Activated CD8-positive, alpha-beta memory T cell treated with anti-CD3 and anti-CD28 coated beads for 48 hours (primary cell): ENCODE measurements around the gene FOXO3.

Experiments used
- DNase-seq, 3 experiments: peaks; one replicate each; pipeline ENCODE4 v3.0.0-alpha.2; 2020; ENCODE audit warnings: low read depth in 2 of 3, low spot score in 2 of 3

Gene FOXO3

DNA sequence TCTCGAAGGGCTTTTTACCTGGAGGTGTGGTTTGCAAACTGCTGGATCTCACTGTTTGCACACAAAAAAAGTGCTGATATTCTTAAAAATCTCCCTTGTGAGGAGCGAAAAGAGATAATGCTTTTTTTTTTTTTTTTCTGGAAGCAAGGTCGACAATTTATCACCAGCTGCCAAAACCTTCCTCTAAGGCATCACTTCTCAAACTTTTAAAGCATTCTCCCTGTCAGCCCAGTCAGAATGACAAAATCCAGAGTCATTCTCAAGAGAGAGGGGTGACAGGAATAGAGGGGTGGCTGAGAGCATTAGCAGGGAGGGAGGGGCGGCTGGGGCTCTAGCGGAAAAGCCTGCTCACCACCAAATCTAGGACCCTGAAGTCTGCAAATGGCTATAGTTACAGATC, 150.4 kb downstream of the FOXO3 start:
- DNase-seq, result no peak

- no peak for DNase-seq
Measured at GRCh38 chr6:108711826-108712225, 151.1 kb downstream of the FOXO3 start.

DNA sequence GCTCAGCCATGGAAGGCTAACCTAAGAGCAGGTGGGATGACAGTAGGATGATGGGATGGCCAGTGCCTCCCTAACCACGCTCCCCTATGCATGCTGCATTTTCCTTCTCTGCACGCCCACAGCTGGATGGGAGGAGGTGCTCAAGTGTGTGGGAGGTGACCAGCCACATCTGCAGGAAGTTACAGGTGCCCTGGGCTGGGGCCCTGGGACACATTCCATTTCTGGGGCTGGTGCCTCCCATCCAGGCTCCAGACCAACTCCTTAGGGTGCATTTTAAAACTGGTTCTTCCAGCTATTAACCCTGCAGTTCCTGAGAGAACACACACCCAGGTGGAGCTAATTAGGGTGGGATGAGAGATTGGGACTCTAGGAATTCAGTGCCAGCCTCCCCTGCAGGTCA, 152.2 kb downstream of the FOXO3 start:
- no peak for DNase-seq

DNA sequence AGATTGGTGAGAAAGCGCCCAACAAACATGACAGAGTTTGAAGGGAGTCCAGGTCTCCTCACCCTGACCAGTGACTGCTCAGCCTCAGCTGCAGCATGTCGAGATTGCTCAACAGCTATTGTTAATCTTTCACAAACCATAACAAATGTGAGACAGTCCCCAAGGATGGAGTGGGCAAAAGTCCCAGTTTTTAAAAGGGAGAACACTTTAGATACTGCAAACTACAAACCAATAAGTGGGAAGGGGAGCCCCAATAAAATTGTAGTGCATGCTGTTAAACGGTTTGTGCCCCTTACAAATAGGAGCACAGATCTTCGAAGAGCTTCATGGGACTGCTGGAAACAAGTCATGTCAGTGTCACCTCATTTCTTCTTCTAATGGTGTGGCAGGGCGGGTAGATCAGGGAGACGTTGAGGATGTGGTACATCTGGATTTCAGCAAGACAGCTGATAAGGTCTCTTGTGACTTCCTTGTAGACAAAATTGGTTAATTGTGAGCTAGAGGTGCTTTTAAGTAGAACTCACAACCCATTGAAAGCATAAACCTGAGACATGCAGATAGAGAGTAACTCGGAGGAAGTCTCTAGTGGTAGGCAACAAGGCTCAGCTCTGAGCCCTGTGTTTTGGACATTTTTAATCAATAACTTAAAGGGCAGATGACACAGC, 153.5 kb downstream of the FOXO3 start:
- DNase-seq, result no peak

DNA sequence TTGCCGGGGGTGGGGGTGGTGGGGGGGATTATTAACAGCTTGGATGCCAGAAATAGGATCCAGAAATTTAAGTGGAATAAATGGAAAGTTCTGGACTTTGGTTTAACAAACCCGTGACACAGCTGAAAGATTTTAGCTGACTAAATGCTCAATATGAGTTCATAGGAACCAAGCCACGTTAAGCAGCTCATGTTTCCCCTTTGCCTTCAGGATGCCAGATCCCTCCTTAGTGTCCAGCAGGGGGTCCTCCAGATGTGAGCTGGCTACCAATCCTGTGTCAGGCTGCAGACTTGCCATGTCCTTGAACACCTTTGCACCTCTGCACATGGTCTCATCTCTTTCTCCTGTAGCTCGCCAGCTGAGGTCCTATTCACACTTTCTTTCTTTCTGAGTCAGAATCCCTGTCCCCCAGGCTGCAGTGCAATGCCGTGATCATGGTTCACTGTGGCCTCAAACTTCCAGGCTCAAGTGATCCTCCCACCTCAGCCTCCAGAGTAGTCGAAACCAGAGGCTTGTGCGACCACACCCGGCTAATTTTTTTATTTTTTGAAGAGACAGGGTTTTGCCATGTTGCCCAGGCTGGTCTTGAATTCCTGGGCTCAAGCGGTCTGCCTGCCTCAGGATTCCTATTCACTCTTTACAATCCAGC, 154.2 kb downstream of the FOXO3 start:
- DNase-seq, result no peak

DNA sequence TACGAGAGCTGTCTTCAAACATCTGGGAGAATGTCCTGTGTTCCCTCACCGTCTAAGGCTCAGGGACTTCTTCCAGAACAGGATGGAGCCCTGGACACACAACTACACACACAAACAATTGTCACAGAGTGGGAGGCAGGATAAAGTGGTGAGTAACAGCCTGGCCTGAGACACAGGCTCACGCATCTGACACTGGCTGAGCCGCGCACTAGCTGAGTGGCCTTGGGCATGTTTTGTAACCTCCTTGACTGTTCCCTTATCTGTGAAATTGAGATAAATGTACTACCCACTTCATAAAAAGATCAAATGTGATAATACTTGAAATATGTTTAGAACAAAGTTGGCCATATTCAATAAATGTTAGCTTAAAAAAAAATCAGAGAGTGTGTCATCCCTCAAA, 155.1 kb downstream of the FOXO3 start:
- DNase-seq, result no peak

GRCh38 chr6:108716801-108717791, 156.4 kb downstream of the FOXO3 start:
- no peak for DNase-seq

DNA sequence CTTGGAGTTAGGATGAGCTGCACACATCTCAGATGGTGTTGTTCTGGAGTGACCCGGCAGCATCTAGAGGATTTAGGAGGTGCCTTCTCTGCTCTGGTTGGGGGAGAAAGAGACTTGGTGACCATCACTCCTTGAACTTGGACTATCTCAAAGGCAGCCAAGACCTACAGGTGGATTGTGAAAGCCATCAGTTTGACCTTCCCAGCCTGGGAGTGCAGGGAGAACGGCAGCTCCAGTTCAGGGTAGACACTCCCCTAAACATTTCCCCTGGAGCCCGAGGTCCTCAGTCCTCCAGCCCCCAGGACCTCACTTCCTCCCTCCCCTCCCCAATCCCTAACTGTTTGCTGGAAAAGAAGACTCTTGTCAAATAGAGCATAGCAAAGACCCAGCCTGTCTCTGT, 158.8 kb downstream of the FOXO3 start:
- no peak for DNase-seq

DNA sequence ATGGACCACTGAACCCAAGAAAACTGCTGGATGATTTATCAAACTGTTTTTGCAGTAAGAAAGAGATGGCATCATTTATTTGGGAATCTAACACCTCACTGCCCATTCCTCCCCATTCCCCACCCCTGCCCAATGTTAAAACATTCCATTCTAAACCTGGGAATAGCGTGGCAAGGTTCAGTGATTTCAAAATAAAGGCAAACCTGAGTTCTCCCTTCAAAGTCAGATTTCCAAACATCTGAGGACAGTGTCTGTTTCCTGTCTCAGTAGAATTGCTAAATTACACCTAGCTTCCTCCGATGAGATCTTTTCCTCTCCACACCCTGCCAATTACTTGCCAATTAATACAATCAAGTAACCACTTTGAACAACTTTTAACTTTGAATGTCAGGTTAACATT, 160.1 kb downstream of the FOXO3 start:
- DNase-seq, result no peak

DNA sequence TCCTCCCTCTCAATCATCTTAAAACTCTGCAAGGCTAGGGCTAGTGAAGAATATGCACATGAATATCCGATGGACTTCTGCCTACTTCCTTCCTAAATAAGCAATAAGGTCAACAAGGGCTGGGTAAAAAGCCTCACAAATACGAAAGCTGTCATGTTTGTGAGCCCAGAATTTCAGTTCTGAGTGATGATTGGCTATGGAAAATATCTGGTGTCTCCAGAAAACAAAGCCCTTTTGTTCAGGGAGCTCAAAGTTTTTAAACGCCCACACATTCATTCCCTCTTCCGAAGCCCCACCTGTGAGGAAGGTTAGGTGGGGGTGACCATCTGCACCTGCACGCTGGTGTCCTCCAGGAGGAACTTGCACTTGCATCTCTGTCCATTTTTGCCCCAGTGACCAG, 160.6 kb downstream of the FOXO3 start:
- no peak for DNase-seq

- DNase-seq, result no peak
Measured at GRCh38 chr6:108723594-108723993, 162.9 kb downstream of the FOXO3 start.

DNA sequence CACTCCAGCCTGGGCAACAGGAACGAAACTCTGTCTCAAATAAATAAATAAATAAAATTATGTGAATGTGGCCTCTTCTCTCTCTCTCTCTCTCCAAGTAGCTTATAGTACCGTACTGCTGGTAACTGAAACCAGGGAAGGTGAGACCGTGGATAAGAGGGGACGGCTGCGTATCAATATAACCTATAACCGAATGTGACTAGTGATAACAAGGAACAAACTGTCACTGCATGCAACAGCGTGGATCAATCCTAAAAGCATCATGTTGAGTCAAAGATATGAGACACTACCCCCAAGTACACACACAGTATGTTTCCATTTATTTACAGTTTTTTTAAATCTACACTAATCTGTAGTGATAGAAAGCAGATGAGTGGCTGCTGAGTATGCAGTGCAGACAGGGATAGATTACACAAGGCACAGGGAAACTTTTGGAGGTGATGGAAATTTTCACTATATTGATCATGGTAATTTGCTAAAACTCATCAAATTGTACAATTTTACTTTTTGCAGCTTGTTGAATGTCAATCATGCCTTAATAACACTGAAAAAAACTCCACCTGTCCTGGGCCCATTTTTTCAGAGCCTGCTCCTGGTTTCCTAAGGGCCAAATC, 166.1 kb downstream of the FOXO3 start:
- no peak for DNase-seq

DNA sequence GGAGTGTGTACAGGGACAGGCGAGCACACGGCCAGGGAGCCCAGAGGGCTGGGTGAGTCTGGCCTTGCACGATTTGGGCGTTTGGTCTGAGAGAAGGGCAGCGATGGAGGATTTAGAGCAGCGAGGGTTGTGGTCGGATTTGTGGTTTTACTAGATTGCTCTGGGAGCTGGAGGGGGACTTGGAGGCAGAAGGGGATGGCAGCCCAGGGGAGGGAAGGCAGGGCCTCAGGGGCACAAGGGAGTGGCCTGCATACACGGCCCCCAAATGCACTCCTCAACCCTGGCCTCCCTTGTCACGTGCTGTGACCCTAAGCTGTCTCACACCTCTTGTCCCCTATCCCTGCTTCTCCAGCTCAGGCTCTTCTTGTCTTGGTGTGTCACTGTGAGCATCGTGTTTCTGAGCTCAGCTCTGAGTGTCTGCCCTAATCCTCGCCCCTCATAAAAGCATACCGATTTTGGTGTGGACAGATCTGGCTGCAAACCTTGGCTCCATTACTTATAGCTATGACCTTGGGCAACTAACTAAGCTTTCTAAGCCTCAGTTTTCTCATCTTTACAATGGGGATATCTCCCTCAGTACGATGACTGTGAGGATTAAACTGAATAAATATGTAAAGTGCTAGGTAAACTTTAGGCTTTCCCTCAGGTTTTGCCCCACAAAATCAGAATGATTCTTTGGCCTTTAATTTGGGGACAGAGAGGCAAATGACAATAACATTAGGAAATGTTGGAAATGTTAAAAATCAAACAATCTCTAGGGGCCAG, 167.4 kb downstream of the FOXO3 start:
- no peak for DNase-seq

DNA sequence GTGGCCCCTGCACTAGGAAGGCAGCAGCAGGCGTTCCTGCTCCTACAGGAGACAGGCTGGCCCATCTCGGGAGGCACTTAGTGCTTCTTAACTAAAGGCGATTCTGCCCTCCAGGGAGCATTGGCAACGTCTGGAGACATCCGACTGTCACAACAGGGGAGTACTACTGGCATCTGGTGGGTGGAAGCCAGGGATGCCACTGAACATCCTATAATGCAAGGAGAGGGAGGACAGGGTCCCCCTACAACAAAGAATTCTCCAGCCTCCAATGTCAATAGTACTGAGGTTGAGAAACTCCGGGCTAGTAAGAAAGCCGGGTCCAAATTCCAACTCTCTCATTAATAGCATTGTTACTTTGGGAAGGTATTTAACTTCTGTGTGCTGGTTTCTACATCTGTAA, 168.1 kb downstream of the FOXO3 start:
- no peak for DNase-seq

GRCh38 chr6:108730635-108731515, 170.2 kb downstream of the FOXO3 start:
- no peak for DNase-seq

DNA sequence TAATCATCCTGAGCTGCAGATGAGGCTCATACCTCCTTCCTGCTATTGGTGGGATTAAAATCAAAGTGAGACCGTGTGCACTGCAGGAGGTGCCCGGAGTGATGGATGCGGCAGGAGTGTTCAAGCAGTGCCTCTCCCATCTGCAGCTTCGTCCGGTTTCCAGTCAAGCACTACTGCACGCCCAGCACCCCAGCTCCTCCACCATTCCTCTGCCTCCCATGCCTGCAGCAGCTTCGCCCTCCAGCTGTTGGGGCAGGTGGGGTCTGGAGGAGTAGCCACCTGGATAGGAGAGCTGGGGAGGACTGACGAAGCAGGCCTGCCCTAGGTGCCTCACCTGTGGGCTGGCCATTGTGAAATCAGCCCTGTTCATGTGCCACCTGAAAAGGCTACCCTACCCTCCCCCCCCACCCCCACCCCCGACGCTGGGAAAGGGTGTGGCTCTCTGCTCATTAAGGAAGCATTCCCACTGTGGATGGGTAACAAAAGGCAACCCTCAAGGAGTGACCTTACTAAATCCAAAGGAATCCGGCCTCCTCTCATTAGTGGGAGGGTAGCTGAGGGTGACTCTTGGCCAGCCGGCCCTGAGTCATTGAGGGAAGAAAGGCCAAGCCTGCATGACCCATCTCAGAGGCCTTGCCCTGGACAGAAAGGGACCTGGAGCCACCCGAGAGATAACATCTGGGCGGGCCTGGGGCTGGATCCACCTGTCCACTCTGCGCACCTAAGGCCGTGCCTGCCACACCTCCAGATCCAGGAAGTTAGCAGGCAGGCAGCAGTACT, 171.6 kb downstream of the FOXO3 start:
- DNase-seq, result no peak

DNA sequence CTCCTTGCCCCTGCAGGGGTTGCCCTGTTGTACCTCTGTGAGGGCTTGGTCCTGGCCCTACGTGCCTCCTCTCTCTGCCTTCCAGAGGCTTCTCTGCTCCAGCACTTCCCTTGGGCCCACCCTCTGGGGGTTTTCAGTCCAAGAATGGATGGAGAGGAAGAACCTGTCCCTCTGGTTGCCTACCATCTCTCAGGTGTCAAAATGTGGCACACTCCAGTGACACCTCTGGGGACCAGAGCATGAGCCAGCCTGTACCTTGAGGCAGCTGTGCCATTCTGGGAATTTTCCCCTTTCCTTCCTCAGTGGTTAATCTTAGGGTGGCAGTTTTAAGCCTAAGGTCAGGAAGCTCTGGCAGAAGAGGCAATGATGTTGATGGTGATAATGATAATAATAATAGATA, 172.3 kb downstream of the FOXO3 start:
- DNase-seq, result no peak

GRCh38 chr6:108733706-108734265, 173.1 kb downstream of the FOXO3 start:
- no peak for DNase-seq
